HCT116 (cell line): ENCODE measurements around the gene CMBL. TPM values are rescaled to one million over a fixed set of nuclear protein-coding genes. Genes with fewer than 3 reads are reported as not detected.

Experiments used
- ATAC-seq: fragments of 200-7000 bp; cut with Tn5 transposase; 2 replicates; pipeline ENCODE4 v1.9.1; 2020; ENCODE audit warnings: mild to moderate bottlenecking, moderate library complexity
- BruUV-seq: library from RNA; stranded (reverse); fragments of 400-500 nt; replicated peaks from 2 replicates; lab custom pipeline; 2021; lab: Mats Ljungman, UMichigan
- CTCF ChIA-PET: fragments of 300-600 bp; sonication (Branson Sonifier 250); formaldehyde crosslinking; loops from one replicate; lab custom pipeline; 2021; ENCODE audit warnings: antibody characterized with exemption; lab: Charles Lee
- POLR2A ChIA-PET: fragments of 300-600, 350-600 bp; sonication (Branson Sonifier 250); formaldehyde crosslinking; loops from one replicate; lab custom pipeline; 2021; ENCODE audit warnings: antibody characterized with exemption; lab: Charles Lee
- RAD21 ChIA-PET, 2 experiments: fragments of 300-600 bp; sonication (Branson Sonifier 250); formaldehyde crosslinking; loops; one replicate each; lab custom pipeline; 2023; ENCODE audit warnings: low total read pairs in 2 of 2; ENCODE audit not compliant: uncharacterized antibody in 2 of 2, unreplicated experiment in 2 of 2, low non-redundant PET in 1 of 2; lab: Charles Lee
- DNase-seq: peaks from one replicate; pipeline ENCODE4 v3.0.0-alpha.2; 2010; ENCODE audit warnings: low read depth, low spot score
- H2AFZ ChIP-seq: fragments of 200-600 bp; shearing (Covaris generic), sonication (generic); 2 replicates; pipeline ENCODE4 v1.6.1; 2017; ENCODE audit warnings: low read depth, mixed run types, mixed read lengths, antibody characterized with exemption, low read length; ENCODE audit not compliant: poor library complexity, severe bottlenecking
- H3K27ac ChIP-seq: 2 replicates; pipeline ENCODE4 v1.5.1; 2012; ENCODE audit warnings: low read depth, low read length
- H3K27me3 ChIP-seq: fragments of 200-600 bp; sonication (generic); 2 replicates; pipeline ENCODE4 v1.6.1; 2016; ENCODE audit warnings: mixed run types, low read length, mixed read lengths; ENCODE audit not compliant: insufficient read depth
- H3K36me3 ChIP-seq, 2 experiments: fragments of 200-500 bp in 1 of 2; fragments of 200-600 bp in 1 of 2; sonication (Bioruptor generic) in 1 of 2; sonication (generic) in 1 of 2; 2 replicates each; pipeline versions ENCODE4 v1.5.1 to v1.6.1; 2014 to 2016; ENCODE audit warnings: low read length in 2 of 2, inconsistent platforms in 1 of 2, mixed read lengths in 1 of 2, mixed run types in 1 of 2; ENCODE audit not compliant: insufficient read depth in 2 of 2, control insufficient read depth in 1 of 2
- H3K4me1 ChIP-seq, 2 experiments: fragments of 200-600 bp in 1 of 2; sonication (generic) in 1 of 2; 2 replicates each; pipeline versions ENCODE4 v1.5.1 to v1.6.1; 2012 to 2017; ENCODE audit warnings: low read length in 2 of 2, inconsistent platforms in 1 of 2, mild to moderate bottlenecking in 1 of 2, mixed read lengths in 1 of 2, mixed run types in 1 of 2, moderate library complexity in 1 of 2; ENCODE audit not compliant: insufficient read depth in 2 of 2, control insufficient read depth in 1 of 2
- H3K4me2 ChIP-seq: fragments of 200-600 bp; sonication (generic); 2 replicates; pipeline ENCODE4 v1.6.1; 2017; ENCODE audit warnings: mixed run types, low read length, mixed read lengths
- H3K4me3 ChIP-seq, 2 experiments: fragments of 200-600 bp in 1 of 2; sonication (generic) in 1 of 2; replicated peaks in 1 of 2; 2 replicates each; pipeline ENCODE4 v1.5.1; 2011 to 2016; ENCODE audit warnings: low read length in 2 of 2, control low read depth in 1 of 2, low read depth in 1 of 2, mild to moderate bottlenecking in 1 of 2, mixed read lengths in 1 of 2, mixed run types in 1 of 2
- H3K79me2 ChIP-seq: fragments of 200-600 bp; sonication (generic); 2 replicates; pipeline ENCODE4 v1.6.1; 2017; ENCODE audit warnings: mild to moderate bottlenecking, mixed run types, low read length, moderate library complexity, mixed read lengths; ENCODE audit not compliant: insufficient read depth
- H3K9ac ChIP-seq: fragments of 200-600 bp; sonication (generic); 2 replicates; pipeline ENCODE4 v1.6.1; 2016; ENCODE audit warnings: low read length, mixed read lengths
- H3K9me2 ChIP-seq: fragments of 200-600 bp; sonication (generic), shearing (Covaris generic); 2 replicates; pipeline ENCODE4 v1.6.1; 2017; ENCODE audit warnings: mixed run types, mild to moderate bottlenecking, moderate library complexity; ENCODE audit not compliant: insufficient read depth
- H3K9me3 ChIP-seq, 2 experiments: fragments of 200-500 bp in 1 of 2; fragments of 200-600 bp in 1 of 2; sonication (Bioruptor generic) in 1 of 2; sonication (generic) in 1 of 2; 2 replicates each; pipeline ENCODE4 v1.6.1; 2014 to 2017; ENCODE audit warnings: low read length in 2 of 2, mixed read lengths in 2 of 2, inconsistent platforms in 1 of 2, low read depth in 1 of 2, mild to moderate bottlenecking in 1 of 2, mixed run types in 1 of 2, moderate library complexity in 1 of 2; ENCODE audit not compliant: control insufficient read depth in 1 of 2, insufficient read depth in 1 of 2
- H4K20me1 ChIP-seq: fragments of 200-600 bp; sonication (generic), shearing (Covaris generic); 2 replicates; pipeline ENCODE4 v1.6.1; 2017; ENCODE audit warnings: mixed run types, mild to moderate bottlenecking, moderate library complexity; ENCODE audit not compliant: insufficient read depth
- ATF3 ChIP-seq: IDR thresholded peaks from 2 replicates; pipeline ENCODE4 v1.6.1; 2012
- CBX3 ChIP-seq: IDR thresholded peaks from 2 replicates; pipeline ENCODE4 v1.6.1; 2012; ENCODE audit warnings: low read depth
- EGR1 ChIP-seq: IDR thresholded peaks from 2 replicates; pipeline ENCODE4 v1.6.1; 2012; ENCODE audit warnings: low read depth
- EZH2 ChIP-seq: fragments of 200-600 bp; sonication (generic); IDR thresholded peaks from 2 replicates; pipeline ENCODE4 v1.6.1; 2017; ENCODE audit warnings: antibody characterized with exemption, mixed run types
- EZH2phosphoT487 ChIP-seq: fragments of 200-600 bp; IDR thresholded peaks from 2 replicates; pipeline ENCODE4 v1.6.1; 2018; ENCODE audit warnings: antibody characterized with exemption, borderline replicate concordance
- FOSL1 ChIP-seq: IDR thresholded peaks from 2 replicates; pipeline ENCODE4 v1.6.1; 2012; ENCODE audit warnings: low read depth
- JUND ChIP-seq: IDR thresholded peaks from 2 replicates; pipeline ENCODE4 v1.6.1; 2012
- MAX ChIP-seq: IDR thresholded peaks from 2 replicates; pipeline ENCODE4 v1.6.1; 2012
- RAD21 ChIP-seq: IDR thresholded peaks from 2 replicates; pipeline ENCODE4 v1.6.1; 2012; ENCODE audit warnings: low read depth, mild to moderate bottlenecking
- SP1 ChIP-seq: IDR thresholded peaks from 2 replicates; pipeline ENCODE4 v1.6.1; 2012; ENCODE audit warnings: low read depth
- TCF7L2 ChIP-seq: IDR thresholded peaks from 2 replicates; pipeline ENCODE4 v1.7.0; 2011; ENCODE audit warnings: borderline replicate concordance, inconsistent platforms; ENCODE audit not compliant: insufficient read depth, insufficient read length; ENCODE audit errors: extremely low read depth
- YY1 ChIP-seq: IDR thresholded peaks from 2 replicates; pipeline ENCODE4 v1.6.1; 2011; ENCODE audit warnings: low read length, low read depth, moderate library complexity, mild to moderate bottlenecking; ENCODE audit not compliant: insufficient replicate concordance; ENCODE audit errors: extremely low read depth
- ZBTB33 ChIP-seq: IDR thresholded peaks from 2 replicates; pipeline ENCODE4 v1.6.1; 2011; ENCODE audit warnings: mild to moderate bottlenecking, low read length, moderate library complexity; ENCODE audit not compliant: insufficient replicate concordance; ENCODE audit errors: extremely low read depth
- ZNF274 ChIP-seq: fragments of 200-500 bp; sonication (Bioruptor generic); IDR thresholded peaks from 2 replicates; pipeline ENCODE4 v1.6.1; 2014; ENCODE audit warnings: mild to moderate bottlenecking, low read depth, low read length, inconsistent platforms
- intact Hi-C: fragments of 100-400 bp; cut with micrococcal nuclease; formaldehyde crosslinking; loops from 2 replicates; pipeline ENCODE4 v1.10.0; 2022
- total RNA-seq: library from RNA; stranded (reverse); gene quantifications from one replicate; pipeline ENCODE4 v1.2.1, GENCODE V29; 2021; ENCODE audit not compliant: unreplicated experiment

Gene CMBL
- total RNA-seq, 1 experiment from 2014 or later = 51.0 TPM

GRCh38 chr5:10254686-10255085 lies 53.0 kb downstream of the CMBL start:
- Histone ChIP-seq H3K36me3 (peaks cover 56 to 69% of the 10 kb centered on the region in 2 experiments), H3K4me2 (no peak overlapping the region), H3K4me3 (no peak overlapping the region), H3K9ac (no peak overlapping the region), H3K4me1 (peaks cover 6 to 12% of the 10 kb centered on the region in 2 experiments; a peak in 3 of 4 replicates), H3K27me3 (no peaks in the 10 kb centered on the region), H3K9me2 (no peaks in the 10 kb centered on the region), H2AFZ (no peak overlapping the region), H3K79me2 (peaks cover 96% of the 10 kb centered on the region), H3K27ac (no peak overlapping the region), H4K20me1 (peaks cover 24% of the 10 kb centered on the region), H3K9me3 (no peaks in the 10 kb centered on the region)
- ATAC-seq (no peak), DNase-seq (no peak)
- POLR2A ChIA-PET = no interaction called here
- intact Hi-C loops = no loop called here
- no TSS peak for BruUV-seq
- RAD21 ChIA-PET = no interaction called here
- TF ChIP-seq CBX3 (no peak), SP1 (no peak), EGR1 (no peak), EZH2 (no peak), JUND (no peak), ATF3 (no peak), ZBTB33 (no peak), YY1 (no peak), EZH2phosphoT487 (no peak), MAX (no peak), FOSL1 (no peak), RAD21 (no peak), ZNF274 (no peak), TCF7L2 (no peak)
- CTCF ChIA-PET = no interaction called here
